IPS DF 4.7 (cell line): Measurements from ENCODE around the gene EGFL6.
"Not testable (repeated sequence)": the region's sequence is repeated elsewhere in the genome, so short reads cannot be mapped to it uniquely, and the experiment has no call there.

Experiments used
- DNase-seq: peaks from one replicate; pipeline ENCODE4 v3.0.0-alpha.2; 2013; ENCODE audit warnings: low spot score; ENCODE audit errors: extremely low read depth

The EGFL6 gene

GRCh38 chrX:13590914-13591313 lies 21.5 kb downstream of the EGFL6 start:
- DNase-seq: no peak

GRCh38 chrX:13597874-13598273 lies 28.5 kb downstream of the EGFL6 start:
- DNase-seq: no peak

- no peak for DNase-seq
These were observed 29.5 kb downstream of the EGFL6 start for GRCh38 chrX:13598877-13599276.

GRCh38 chrX:13599491-13599890 lies 30.1 kb downstream of the EGFL6 start:
- no peak for DNase-seq

- DNase-seq: no peak
These were observed 36.2 kb downstream of the EGFL6 start for GRCh38 chrX:13605611-13606010.

GRCh38 chrX:13607331-13607995 lies 38.1 kb downstream of the EGFL6 start:
- no peak for DNase-seq

GRCh38 chrX:13607996-13608365 lies 38.6 kb downstream of the EGFL6 start:
- DNase-seq: no peak

- no peak for DNase-seq
These were observed 44.8 kb downstream of the EGFL6 start for GRCh38 chrX:13614154-13614553.

- DNase-seq: peak; percentile 19
These were observed 50.8 kb downstream of the EGFL6 start for GRCh38 chrX:13620207-13620606.

- no peak for DNase-seq
These were observed 53.1 kb downstream of the EGFL6 start for GRCh38 chrX:13622401-13622964.

GRCh38 chrX:13627306-13627705 lies 57.9 kb downstream of the EGFL6 start:
- DNase-seq: no peak

- DNase-seq: not testable (repeated sequence)
These were observed 67.8 kb downstream of the EGFL6 start for GRCh38 chrX:13637224-13637623.

- no peak for DNase-seq
These were observed 68.6 kb downstream of the EGFL6 start for GRCh38 chrX:13638021-13638420.

GRCh38 chrX:13638826-13639225 lies 69.4 kb downstream of the EGFL6 start:
- DNase-seq: no peak

GRCh38 chrX:13641684-13642083 lies 72.3 kb downstream of the EGFL6 start:
- DNase-seq: not testable (repeated sequence)

- no peak for DNase-seq
These were observed 76.2 kb downstream of the EGFL6 start for GRCh38 chrX:13645464-13646153.

GRCh38 chrX:13646154-13646549 lies 76.8 kb downstream of the EGFL6 start:
- DNase-seq: peak; percentile 22

GRCh38 chrX:13647709-13648212 lies 78.4 kb downstream of the EGFL6 start:
- no peak for DNase-seq

- DNase-seq: not testable (repeated sequence)
These were observed 78.9 kb downstream of the EGFL6 start for GRCh38 chrX:13648336-13648735.

- DNase-seq: no peak
These were observed 80.4 kb downstream of the EGFL6 start for GRCh38 chrX:13649838-13650237.

- no peak for DNase-seq
These were observed 80.9 kb downstream of the EGFL6 start for GRCh38 chrX:13650318-13650717.

- no peak for DNase-seq
These were observed 81.7 kb downstream of the EGFL6 start for GRCh38 chrX:13651150-13651549.
